Coronary artery (tissue), 2 donors: ENCODE results near the gene TIGD3.

ENCODE experiments used
- DNase-seq: peaks from one replicate; pipeline ENCODE4 v3.0.0-alpha.2; 2017; ENCODE audit warnings: low spot score
- H3K27ac ChIP-seq, 2 donors: fragments of 200-600 bp; sonication (generic); one replicate each; pipeline ENCODE4 v1.5.1; 2016 to 2019
- H3K4me3 ChIP-seq: fragments of 200-600 bp; sonication (generic); 2 replicates; pipeline ENCODE4 v1.5.1; 2016; ENCODE audit warnings: mild to moderate bottlenecking, moderate library complexity
- CTCF ChIP-seq: fragments of 200-600 bp; sonication (generic); IDR thresholded peaks from one replicate; pipeline ENCODE4 v1.5.1; 2019; ENCODE audit warnings: antibody characterized with exemption

Gene TIGD3

GRCh38 chr11:65382804-65383368 lies 28.3 kb downstream of the TIGD3 start:
- Histone ChIP-seq H3K27ac (peak overlapping the region; percentile 97 to 99), H3K4me3 (peak overlapping the region; percentile 72)
- DNase-seq: no peak
- no peak for TF ChIP-seq CTCF

- Histone ChIP-seq H3K27ac (peak overlapping the region; percentile 97 to 99), H3K4me3 (no peak overlapping the region)
- TF ChIP-seq CTCF: no peak
- DNase-seq: no peak
These were observed 29.2 kb downstream of the TIGD3 start for GRCh38 chr11:65383778-65384177.

- no peak for TF ChIP-seq CTCF
- H3K27ac ChIP-seq: peak overlapping the region; percentile 97 to 99
- DNase-seq: no peak
- H3K4me3 ChIP-seq: no peak overlapping the region
These were observed 29.8 kb downstream of the TIGD3 start for GRCh38 chr11:65384301-65384889.

GRCh38 chr11:65386307-65387140 lies 32.0 kb downstream of the TIGD3 start, which contains the start of gene FRMD8:
Gene FRMD8 (plus strand): TSS chr11:65386637. CDS start chr11:65387037, 400 bp downstream.
- peak within 1 kb of the TSS; percentile 90 for H3K4me3 ChIP-seq
- peak; percentile 96 for DNase-seq
- no peak for TF ChIP-seq CTCF
- peak within 1 kb of the TSS; percentile 97 to 99 for H3K27ac ChIP-seq

- Histone ChIP-seq H3K4me3 (peak overlapping the region; percentile 62), H3K27ac (peak overlapping the region in 1 of 2 donors; percentile 81)
- TF ChIP-seq CTCF: no peak
- no peak for DNase-seq
These were observed 34.2 kb downstream of the TIGD3 start for GRCh38 chr11:65388731-65389130.

GRCh38 chr11:65389294-65389980 lies 34.9 kb downstream of the TIGD3 start:
- peak overlapping the region in 1 of 2 donors; percentile 81 for H3K27ac ChIP-seq
- no peak for TF ChIP-seq CTCF
- DNase-seq: no peak
- peak overlapping the region; percentile 62 for H3K4me3 ChIP-seq
